Measurements from ENCODE around the gene OR4K5. TPM values are rescaled to one million over a fixed set of nuclear protein-coding genes. Genes with fewer than 3 reads are reported as not detected.

OR4K5 gene
- total and polyA plus RNA-seq, 2 donors (not counting 1 experiment from before 2014, with no cell fraction given) = not detected

DNA sequence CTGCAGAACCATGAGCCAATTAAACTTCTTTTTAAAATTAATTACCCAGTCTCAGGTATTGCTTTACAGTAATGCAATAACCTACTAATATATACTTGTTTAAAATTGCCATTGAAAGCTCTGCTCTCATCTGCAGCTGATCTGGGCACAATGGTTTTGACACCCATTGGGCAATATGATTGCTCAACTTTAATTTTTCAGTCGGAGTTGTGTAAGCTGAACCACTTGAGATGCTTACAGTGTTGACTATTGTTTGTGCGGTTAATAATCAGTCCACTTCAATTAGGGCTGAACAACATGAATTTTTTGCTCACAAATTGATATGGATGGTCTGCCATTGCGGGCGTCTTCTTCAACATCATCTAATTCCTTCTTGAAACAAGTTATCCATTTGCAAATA lies 18.0 kb upstream of the OR4K5 start:
- Histone ChIP-seq H2AFZ (ENCODE audit: low read length) (no peak overlapping the region), H3K27ac (ENCODE audit: insufficient read depth, low read length) (no peak overlapping the region), H3K4me2 (ENCODE audit: extremely low read depth, insufficient read depth, low read length) (no peak overlapping the region), H3K79me2 (ENCODE audit: control insufficient read depth, insufficient read depth, low read length) (no peaks in the 10 kb centered on the region), H3K4me1 (ENCODE audit: control insufficient read depth, extremely low read depth, insufficient read depth, low read length) (no peaks in the 10 kb centered on the region), H4K20me1 (ENCODE audit: control insufficient read depth, extremely low read depth, insufficient read depth, low read length) (no peaks in the 10 kb centered on the region), H3K4me3 (replicated peaks in 1 of 4; ENCODE audit: control extremely low read depth in 1 of 4, insufficient read depth in 1 of 4, low read depth in 3 of 4, low read length in 4 of 4) (no peak overlapping the region), H3K9me3 (ENCODE audit: control insufficient read depth, insufficient read depth, low read depth, low read length) (no peaks in the 10 kb centered on the region), H3K9ac (ENCODE audit: insufficient read depth, low read length) (no peak overlapping the region), H3K36me3 (ENCODE audit: control insufficient read depth, insufficient read depth, low read length) (no peaks in the 10 kb centered on the region), H3K27me3 (ENCODE audit: control insufficient read depth, insufficient read depth, low read length) (no peaks in the 10 kb centered on the region)
- TF ChIP-seq CTCF (conservative IDR thresholded peaks at IDR 0.05 in 1 of 2, IDR thresholded peaks at IDR 0.05 in 1 of 2; ENCODE audit: low read depth in 1 of 2, low read length in 2 of 2) (no peak), EZH2 (IDR thresholded peaks at IDR 0.05; ENCODE audit: low read length, missing control alignments) (no peak)
- DNase-seq (ENCODE audit: low read depth in 2 of 2) = no peak

DNA sequence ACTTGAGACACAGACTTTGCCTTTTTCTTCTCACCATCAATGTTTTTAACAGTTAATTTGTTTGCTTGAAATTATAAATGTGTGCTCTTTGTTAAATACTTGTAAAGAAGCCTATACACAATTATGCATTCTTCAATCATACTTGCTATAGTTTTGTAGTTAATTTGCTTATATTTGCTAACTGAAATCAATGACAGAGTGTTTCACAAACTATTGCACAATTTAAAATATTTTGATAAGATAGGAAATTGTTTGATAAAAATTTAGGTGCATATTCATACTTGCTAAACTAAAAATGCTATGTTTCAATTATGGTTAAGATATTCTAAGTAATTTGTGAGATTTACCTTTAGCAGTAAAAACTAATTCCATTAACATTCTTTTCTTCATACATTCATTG lies 13.7 kb upstream of the OR4K5 start:
- Histone ChIP-seq H3K9me3 (ENCODE audit: control insufficient read depth, insufficient read depth, low read depth, low read length) (no peaks in the 10 kb centered on the region), H3K4me3 (replicated peaks in 1 of 4; ENCODE audit: control extremely low read depth in 1 of 4, insufficient read depth in 1 of 4, low read depth in 3 of 4, low read length in 4 of 4) (no peak overlapping the region), H3K27ac (ENCODE audit: insufficient read depth, low read length) (no peak overlapping the region), H2AFZ (ENCODE audit: low read length) (no peak overlapping the region), H3K36me3 (ENCODE audit: control insufficient read depth, insufficient read depth, low read length) (no peaks in the 10 kb centered on the region), H4K20me1 (ENCODE audit: control insufficient read depth, extremely low read depth, insufficient read depth, low read length) (no peaks in the 10 kb centered on the region), H3K27me3 (ENCODE audit: control insufficient read depth, insufficient read depth, low read length) (no peaks in the 10 kb centered on the region), H3K79me2 (ENCODE audit: control insufficient read depth, insufficient read depth, low read length) (no peaks in the 10 kb centered on the region), H3K4me2 (ENCODE audit: extremely low read depth, insufficient read depth, low read length) (no peak overlapping the region), H3K4me1 (ENCODE audit: control insufficient read depth, extremely low read depth, insufficient read depth, low read length) (no peaks in the 10 kb centered on the region), H3K9ac (ENCODE audit: insufficient read depth, low read length) (no peak overlapping the region)
- DNase-seq (ENCODE audit: low read depth in 2 of 2) = no peak
- no peak for TF ChIP-seq CTCF (conservative IDR thresholded peaks at IDR 0.05 in 1 of 2, IDR thresholded peaks at IDR 0.05 in 1 of 2; ENCODE audit: low read depth in 1 of 2, low read length in 2 of 2)

DNA sequence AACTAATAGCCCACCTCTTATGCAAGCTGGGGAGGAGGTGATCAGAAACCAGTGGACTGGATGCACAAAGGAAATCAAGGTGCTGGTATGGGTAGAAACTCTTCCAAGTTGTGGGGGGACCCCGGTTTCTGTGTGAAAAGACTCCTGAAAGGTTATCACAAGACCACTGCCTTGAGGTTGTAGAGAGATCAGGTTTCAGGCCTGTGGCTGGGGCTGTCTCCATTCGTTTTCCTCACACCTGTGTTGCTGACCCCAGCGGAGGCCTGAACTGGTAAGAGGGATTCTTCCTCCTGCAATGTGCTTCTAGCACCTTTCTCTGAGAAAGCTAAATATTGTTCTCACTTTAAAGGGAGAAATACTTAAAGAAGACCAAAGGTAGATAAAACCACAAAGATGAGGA lies 9.3 kb upstream of the OR4K5 start:
- no peak for TF ChIP-seq CTCF (conservative IDR thresholded peaks at IDR 0.05 in 1 of 2, IDR thresholded peaks at IDR 0.05 in 1 of 2; ENCODE audit: low read depth in 1 of 2, low read length in 2 of 2)
- TF ChIP-seq EZH2 (IDR thresholded peaks at IDR 0.05; ENCODE audit: low read length, missing control alignments) = no peak
- H3K9me3 ChIP-seq (ENCODE audit: control insufficient read depth, insufficient read depth, low read depth, low read length) = no peaks in the 10 kb centered on the region
- H3K27ac ChIP-seq (ENCODE audit: insufficient read depth, low read length) = no peak overlapping the region
- H3K4me2 ChIP-seq (ENCODE audit: extremely low read depth, insufficient read depth, low read length) = no peak overlapping the region
- H3K36me3 ChIP-seq (ENCODE audit: control insufficient read depth, insufficient read depth, low read length) = no peaks in the 10 kb centered on the region
- no peak for DNase-seq (ENCODE audit: low read depth in 2 of 2)
- H3K9ac ChIP-seq (ENCODE audit: insufficient read depth, low read length) = no peak overlapping the region
- H3K79me2 ChIP-seq (ENCODE audit: control insufficient read depth, insufficient read depth, low read length) = no peaks in the 10 kb centered on the region
- H2AFZ ChIP-seq (ENCODE audit: low read length) = no peak overlapping the region
- H3K4me3 ChIP-seq (replicated peaks in 1 of 4; ENCODE audit: control extremely low read depth in 1 of 4, insufficient read depth in 1 of 4, low read depth in 3 of 4, low read length in 4 of 4) = no peak overlapping the region
- no peaks in the 10 kb centered on the region for H3K4me1 ChIP-seq (ENCODE audit: control insufficient read depth, extremely low read depth, insufficient read depth, low read length)
- no peaks in the 10 kb centered on the region for H3K27me3 ChIP-seq (ENCODE audit: control insufficient read depth, insufficient read depth, low read length)
- no peaks in the 10 kb centered on the region for H4K20me1 ChIP-seq (ENCODE audit: control insufficient read depth, extremely low read depth, insufficient read depth, low read length)
